ENCODE results near the gene SLC12A4. TPM values are rescaled to one million over a fixed set of nuclear protein-coding genes. Genes with fewer than 3 reads are reported as not detected.

Gene SLC12A4
- total RNA-seq, 6 experiments from 2014 or later = 17.2 to 40.0 (median 21.9) TPM

DNA sequence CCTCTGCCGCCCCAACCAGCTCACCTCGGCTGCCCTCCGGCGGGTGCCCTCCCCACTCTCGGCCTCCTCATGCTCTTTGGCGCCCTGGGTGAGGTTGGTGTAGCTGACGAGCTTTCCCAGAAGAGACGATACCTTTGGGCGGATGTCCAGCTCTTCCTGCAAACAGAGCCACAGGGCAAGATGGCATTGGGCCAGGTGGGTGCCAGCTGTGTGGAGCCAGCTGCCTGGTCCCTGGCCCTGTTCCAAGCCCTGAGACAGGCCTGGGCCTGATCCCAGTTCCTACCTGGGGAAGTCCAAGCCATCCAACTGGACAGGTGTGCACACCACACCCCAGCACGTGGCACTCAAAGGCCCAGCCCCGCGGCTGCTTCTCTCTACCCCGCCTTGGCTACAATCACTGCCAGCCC lies 6.9 kb downstream of the SLC12A4 start:
- DNase-seq (peak; percentile 94 to 97 (median 96)), ATAC-seq (peak; percentile 83 to 90 (median 86))
- Histone ChIP-seq H3K4me3 (no peak overlapping the region), H3K27ac (peak overlapping the region in 1 of 3 donors; percentile 22), H3K36me3 (peaks cover 0 to 9% (median 3%) of the 10 kb centered on the region in 4 donors), H3K4me1 (peaks cover 0 to 17% (median 4%) of the 10 kb centered on the region in 4 donors), H3K27me3 (no peaks in the 10 kb centered on the region), H3K9me3 (no peaks in the 10 kb centered on the region)
- intact Hi-C loops (cut with DNase I) = no loop called here
- TF ChIP-seq POLR2A (IDR thresholded peaks at IDR 0.05) = no peak
- TF ChIP-seq CTCF (IDR thresholded peaks at IDR 0.05) = peak in 1 of 4 donors; percentile 23
- 24% methylated on average over 9 of the region's 13 CpGs for WGBS (ENCODE audit: insufficient coverage, low coverage, low lambda C conversion rate, missing lambda C conversion rate)

- Histone ChIP-seq H3K27me3 (no peaks in the 10 kb centered on the region), H3K4me1 (peaks cover 0 to 13% (median 6%) of the 10 kb centered on the region in 4 donors), H3K4me3 (no peak overlapping the region), H3K27ac (no peak overlapping the region), H3K9me3 (no peaks in the 10 kb centered on the region), H3K36me3 (peaks cover 0 to 9% (median 3%) of the 10 kb centered on the region in 4 donors)
- ATAC-seq (peak; percentile 5 to 41 (median 6)), DNase-seq (peak in 1 of 3 donors; percentile 50)
- no peak for TF ChIP-seq POLR2A (IDR thresholded peaks at IDR 0.05)
- TF ChIP-seq CTCF (IDR thresholded peaks at IDR 0.05) = no peak
- WGBS (ENCODE audit: insufficient coverage, low coverage, low lambda C conversion rate, missing lambda C conversion rate) = 60% methylated on average over 4 of the region's 11 CpGs
- intact Hi-C loops (cut with DNase I) = no loop called here
Measured at GRCh38 chr16:67959536-67960329, 8.7 kb downstream of the SLC12A4 start.

DNA sequence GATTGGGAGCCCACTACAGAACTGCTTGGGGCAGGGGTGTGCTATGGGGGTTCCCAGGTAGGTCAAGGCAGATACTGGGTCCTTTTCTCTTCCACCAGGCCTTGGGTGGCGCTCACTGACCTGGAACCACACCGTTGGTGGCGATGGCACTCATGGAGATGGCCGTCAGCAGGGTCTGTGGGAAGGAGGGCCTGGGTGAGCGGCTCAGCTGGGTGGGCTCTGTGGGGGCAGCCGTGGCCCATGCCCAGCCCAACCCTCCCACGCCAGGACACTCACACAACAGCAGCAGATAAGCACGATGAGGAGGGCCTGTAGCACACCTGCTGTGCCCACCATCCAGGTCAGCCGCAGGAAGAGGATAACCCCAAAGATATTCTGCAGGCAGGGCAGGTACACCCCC lies 10.8 kb downstream of the SLC12A4 start:
- DNase-seq = no peak
- Histone ChIP-seq H3K36me3 (peaks cover 0 to 9% (median 3%) of the 10 kb centered on the region in 4 donors), H3K9me3 (no peaks in the 10 kb centered on the region), H3K27me3 (no peaks in the 10 kb centered on the region), H3K4me3 (no peak overlapping the region), H3K27ac (no peak overlapping the region), H3K4me1 (peaks cover 0 to 30% (median 16%) of the 10 kb centered on the region in 4 donors)
- TF ChIP-seq POLR2A (IDR thresholded peaks at IDR 0.05) (no peak), CTCF (IDR thresholded peaks at IDR 0.05) (no peak)
- no peak for ATAC-seq
- WGBS (ENCODE audit: insufficient coverage, low coverage, low lambda C conversion rate, missing lambda C conversion rate) = no CpG with 5 or more reads among the region's 9 CpGs
- intact Hi-C loops (cut with DNase I) = no loop called here

DNA sequence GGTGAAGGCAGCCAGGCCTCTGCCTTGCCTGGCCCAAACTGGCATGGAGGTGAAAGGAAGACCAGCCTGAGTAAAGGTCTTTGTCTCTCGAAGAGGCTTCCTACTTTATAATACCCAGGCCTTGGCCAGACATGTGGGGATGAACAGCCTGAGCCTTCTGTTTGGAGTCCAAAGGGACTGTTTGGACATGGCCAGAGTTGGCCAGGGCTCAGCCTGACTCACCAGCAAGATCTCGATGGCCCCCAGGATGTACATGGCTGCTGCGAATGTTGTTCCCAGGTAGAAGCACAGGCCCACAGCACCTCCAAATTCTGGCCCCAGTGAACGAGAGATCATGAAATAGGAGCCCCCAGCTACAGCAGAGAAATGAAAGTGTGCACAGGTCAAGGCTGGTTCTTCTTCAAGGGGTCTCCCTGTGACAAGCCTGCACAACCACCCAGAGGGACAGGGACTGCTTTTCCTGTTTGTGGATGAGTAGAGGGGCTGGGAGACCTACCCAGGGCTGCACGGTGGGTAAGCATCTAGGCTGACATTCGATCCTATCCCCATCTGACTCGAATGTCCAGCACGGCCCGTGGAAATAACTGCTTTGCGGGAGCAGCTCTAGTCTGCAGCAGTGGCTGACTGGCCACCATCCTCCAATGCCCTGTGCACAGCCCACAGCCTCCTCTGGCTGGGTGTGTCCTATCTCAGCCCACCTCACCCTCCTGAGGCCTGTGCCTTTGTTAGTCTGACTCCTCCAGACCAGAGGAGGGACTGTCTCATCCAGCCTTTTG lies 13.8 kb downstream of the SLC12A4 start:
- intact Hi-C loops (cut with DNase I) = no loop called here
- H3K4me1 ChIP-seq = peaks cover 0 to 20% (median 12%) of the 10 kb centered on the region in 4 donors
- no peaks in the 10 kb centered on the region for H3K27me3 ChIP-seq
- ATAC-seq (peak; percentile 92 to 94 (median 92)), DNase-seq (peak; percentile 73 to 79 (median 79))
- WGBS (ENCODE audit: insufficient coverage, low coverage, low lambda C conversion rate, missing lambda C conversion rate) = 17% methylated on average over 1 of the region's 10 CpGs
- H3K9me3 ChIP-seq = no peaks in the 10 kb centered on the region
- peaks cover 0 to 20% (median 14%) of the 10 kb centered on the region in 4 donors for H3K36me3 ChIP-seq
- TF ChIP-seq POLR2A (IDR thresholded peaks at IDR 0.05) (no peak), CTCF (IDR thresholded peaks at IDR 0.05) (no peak)
- H3K4me3 ChIP-seq = no peak overlapping the region
- peak overlapping the region; percentile 51 to 77 (median 69) for H3K27ac ChIP-seq

Measured in right lobe of liver (tissue), 6 donors.